GM19324 (cell line): ENCODE measurements around the gene FAM25G.
"Not testable (repeated sequence)": the region's sequence is repeated elsewhere in the genome, so short reads cannot be mapped to it uniquely, and the experiment has no call there.

Experiments used
- ATAC-seq: cut with Tn5 transposase; IDR thresholded peaks from one replicate; pipeline ENCODE4 v1.9.1; 2021; ENCODE audit warnings: mild to moderate bottlenecking, moderate library complexity; ENCODE audit not compliant: unreplicated experiment, low FRiP score

FAM25G gene

DNA sequence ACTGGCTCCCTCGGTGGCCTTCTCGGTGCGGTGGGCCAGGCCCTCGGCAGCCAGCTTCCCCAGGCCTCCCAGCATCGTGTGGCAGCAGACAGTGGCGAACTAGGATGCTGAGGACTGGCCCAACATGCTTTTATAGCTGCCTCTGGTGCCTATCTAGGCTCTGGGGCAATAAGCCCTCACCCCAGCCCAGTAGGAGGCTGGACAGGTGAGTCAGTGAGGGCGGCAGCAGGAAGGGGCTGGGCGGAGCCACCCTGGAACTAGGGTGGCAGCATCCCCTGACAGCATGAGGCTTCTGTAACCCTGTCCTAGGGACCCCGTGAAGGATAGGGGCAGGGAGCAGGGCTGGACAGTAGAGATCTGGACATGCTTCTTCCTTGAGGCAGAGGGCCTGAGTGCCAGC, at the start of gene FAM25G:
Gene FAM25G (minus strand): TSS at position 101 of the 400 bp plus-strand sequence. CDS start 26 bp downstream, at position 75.
- ATAC-seq, result not testable (repeated sequence)

DNA sequence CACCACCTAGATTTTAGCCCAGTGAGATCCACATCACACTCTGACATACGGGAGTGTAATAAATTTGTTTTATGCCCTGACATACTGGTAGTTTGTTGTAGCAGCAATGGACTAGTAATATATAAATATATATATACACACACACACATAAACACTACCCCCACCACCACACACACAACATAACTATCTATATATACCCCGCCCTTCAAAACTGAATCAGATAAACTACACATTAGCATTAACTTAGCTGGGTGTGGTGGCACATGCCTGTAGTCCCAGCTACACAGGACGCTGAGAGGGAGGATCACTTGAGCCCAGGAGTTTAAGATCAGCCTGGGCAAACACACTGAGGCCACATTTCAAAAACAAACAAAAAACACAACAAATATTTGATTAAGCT, 44.9 kb upstream of the FAM25G start:
- ATAC-seq, result not testable (repeated sequence)

DNA sequence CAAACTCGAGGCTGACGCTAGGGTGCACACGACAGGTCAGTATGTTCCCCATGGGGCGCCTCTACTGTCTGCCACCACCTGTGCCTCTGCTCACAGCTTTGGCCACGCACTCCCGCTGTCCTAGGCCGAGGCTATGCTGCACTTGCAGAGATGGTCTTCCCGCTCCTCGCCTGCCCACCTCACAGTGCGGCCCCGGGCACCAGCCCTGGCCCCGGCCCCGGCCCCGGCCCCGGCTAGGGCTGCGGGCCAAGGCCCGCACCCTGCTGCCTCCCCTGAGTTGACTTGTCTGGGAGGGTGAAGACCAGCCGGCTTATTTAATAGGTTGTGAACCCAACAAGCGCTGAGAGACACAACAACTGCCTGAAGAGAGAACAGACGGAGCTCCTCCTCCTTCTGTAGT, 32.0 kb upstream of the FAM25G start, which contains the start of gene AGAP9:
Gene AGAP9 (minus strand): TSS at position 164 of the 400 bp plus-strand sequence. CDS start 112 bp downstream, at position 52.
- ATAC-seq, result not testable (repeated sequence)

DNA sequence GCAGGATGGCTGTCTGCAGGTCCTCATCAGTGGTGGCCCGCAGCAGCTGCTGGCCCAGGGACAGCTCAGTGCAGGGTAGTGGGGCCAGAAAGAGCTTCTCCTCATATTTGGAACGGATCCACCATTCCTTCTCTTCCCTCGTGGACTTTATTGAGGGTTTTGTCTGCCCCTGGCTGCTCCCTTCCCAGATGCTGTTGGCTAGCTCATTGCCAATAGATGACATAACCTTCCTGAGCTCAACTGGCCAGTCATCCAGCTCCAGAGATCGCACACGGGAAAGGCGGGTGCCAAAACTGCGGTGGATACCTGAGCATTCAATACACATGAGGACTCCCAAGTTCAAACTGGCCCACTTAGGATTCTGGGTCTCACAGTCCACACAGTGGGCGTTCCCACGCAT, 10.8 kb upstream of the FAM25G start:
- ATAC-seq, result not testable (repeated sequence)

DNA sequence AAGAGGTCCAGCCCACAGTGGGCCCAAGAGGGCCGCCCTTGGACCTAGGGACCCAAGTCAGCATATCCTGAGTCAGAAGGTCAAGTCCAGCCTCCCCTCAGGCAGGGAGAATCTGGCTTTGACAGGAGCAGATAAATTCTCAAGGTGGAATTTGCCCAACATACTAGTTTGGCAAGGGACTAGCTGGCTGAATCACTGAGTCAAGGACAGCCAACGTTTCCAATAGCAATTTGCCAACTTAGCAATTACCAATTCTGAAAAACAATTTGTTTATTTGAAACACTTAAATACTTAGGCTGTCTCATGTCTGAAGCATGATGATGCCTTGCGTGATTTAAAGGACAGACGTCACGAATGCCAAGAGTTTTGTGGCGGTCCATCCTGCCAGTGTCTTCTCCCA, 2.7 kb upstream of the FAM25G start:
- ATAC-seq, result not testable (repeated sequence)

DNA sequence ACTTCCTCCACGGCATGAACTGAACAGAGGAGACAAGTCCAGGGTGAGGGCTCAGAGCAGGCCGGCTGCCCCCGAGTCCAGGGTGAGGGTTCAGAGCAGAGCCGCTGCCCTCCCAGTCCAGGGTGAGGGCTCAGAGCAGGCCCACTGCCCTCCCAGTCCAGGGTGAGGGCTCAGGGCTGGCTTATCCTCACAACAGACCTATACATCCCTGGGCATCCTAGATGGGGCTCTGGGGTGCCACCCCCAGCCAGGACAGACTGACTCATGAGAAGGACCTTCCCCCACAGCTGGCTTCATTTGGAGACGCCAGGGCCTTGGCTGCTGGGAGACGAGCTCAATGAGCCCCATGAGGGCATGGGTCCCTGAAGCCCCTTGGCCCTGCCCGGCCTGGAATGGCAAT, 1.9 kb downstream of the FAM25G start:
- not testable (repeated sequence) for ATAC-seq

DNA sequence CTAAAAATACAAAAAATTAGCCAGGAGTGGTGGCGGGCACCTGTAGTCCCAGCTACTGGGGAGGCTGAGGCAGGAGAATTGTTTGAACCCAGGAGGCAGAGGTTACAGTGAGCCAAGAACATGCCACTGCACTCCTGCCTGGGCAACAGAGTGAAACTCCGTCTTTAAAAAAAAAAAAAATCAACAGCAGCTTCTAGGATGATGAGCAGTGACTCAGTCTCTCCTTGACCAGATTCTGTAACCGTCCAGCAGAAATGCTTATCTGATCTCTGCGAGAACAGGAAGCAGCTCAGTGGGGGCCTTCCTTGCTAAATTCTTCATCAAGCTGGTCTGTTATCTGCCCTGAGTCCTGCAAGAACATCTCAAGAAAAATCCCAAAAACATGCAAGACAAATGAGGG, 5.6 kb downstream of the FAM25G start:
- ATAC-seq, result not testable (repeated sequence)

DNA sequence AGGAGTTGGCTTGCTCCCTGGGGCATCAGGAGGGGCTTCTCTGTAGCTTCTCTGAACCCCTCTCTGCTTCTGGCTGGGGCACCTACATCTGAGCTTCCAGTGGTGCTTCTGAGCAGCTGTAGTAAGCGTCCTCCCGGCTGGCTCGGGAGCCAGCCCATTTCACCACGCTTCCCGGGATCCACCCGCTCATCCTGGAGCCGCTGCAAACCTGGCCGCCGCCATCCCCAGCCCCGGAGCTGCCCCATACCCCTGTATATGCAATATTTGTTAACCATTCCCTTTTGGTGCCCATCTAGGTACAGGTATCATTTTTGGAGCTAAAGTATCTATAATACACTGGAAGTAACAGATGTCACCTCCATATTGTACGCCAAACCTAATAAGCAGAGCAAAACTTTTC, 6.7 kb downstream of the FAM25G start:
- not testable (repeated sequence) for ATAC-seq

DNA sequence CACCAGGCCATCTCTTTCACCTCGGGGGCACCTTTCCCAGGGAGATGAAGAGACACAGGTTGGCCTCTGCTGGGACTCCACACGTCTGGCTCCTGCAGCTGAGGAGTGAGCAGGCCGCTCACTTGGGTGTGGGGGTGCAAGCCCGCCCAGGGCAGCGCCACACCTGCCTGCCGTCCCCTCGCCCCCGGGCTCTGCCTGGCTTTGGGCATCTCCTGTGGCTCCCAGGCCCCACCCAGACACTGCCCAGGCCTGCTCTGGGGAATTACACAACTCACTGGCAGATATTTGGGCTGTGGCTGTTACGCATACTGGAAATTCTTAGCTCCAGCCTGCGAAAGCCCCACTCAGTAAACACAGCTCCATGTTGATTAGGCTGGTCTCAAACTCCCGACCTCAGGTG, 7.6 kb downstream of the FAM25G start, which contains the start of gene ANXA8:
Gene ANXA8 (minus strand): TSS at position 193 of the 400 bp plus-strand sequence. CDS start 182 bp downstream, at position 11.
- ATAC-seq, result not testable (repeated sequence)

DNA sequence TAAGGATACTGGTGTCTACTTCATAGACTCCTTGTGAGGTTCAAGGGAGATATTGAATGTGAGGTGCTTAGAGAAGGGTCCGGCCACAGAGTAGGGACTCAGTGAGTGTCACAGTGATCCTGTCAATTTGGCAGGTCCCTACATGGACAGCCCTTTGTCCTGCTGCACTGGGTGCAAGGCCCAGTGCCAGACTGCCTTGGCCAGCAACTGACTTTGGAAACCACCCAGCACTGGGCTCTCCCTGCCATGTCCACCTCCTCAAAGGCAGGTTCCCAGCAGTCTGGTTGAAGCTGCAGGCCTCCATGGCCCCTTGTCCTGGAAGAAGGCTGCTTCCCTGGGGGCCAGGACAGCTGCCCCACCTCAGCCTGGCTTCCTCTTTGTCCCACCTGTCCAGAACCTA, 9.1 kb downstream of the FAM25G start:
- ATAC-seq, result not testable (repeated sequence)

DNA sequence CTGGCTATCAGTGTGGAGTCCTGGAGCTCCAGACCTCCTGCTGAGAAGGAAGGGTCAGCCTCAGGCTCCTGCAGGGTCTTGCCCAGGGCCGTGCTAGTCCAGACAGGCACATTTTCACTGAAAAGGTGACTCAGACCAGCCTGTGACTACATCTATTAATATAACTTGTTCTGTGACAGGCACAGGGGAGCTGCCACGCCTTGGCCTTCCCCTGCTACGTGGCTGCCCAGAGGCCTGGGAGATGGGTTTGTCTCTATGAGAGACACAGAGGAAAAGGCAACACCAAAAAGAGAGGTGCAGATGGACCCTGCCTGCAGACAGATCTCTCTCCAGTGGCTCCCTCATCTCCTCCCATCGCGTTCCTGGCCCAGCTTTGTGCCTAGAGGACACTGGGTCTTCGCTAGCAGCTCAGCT, 9.7 kb downstream of the FAM25G start:
- ATAC-seq, result not testable (repeated sequence)

DNA sequence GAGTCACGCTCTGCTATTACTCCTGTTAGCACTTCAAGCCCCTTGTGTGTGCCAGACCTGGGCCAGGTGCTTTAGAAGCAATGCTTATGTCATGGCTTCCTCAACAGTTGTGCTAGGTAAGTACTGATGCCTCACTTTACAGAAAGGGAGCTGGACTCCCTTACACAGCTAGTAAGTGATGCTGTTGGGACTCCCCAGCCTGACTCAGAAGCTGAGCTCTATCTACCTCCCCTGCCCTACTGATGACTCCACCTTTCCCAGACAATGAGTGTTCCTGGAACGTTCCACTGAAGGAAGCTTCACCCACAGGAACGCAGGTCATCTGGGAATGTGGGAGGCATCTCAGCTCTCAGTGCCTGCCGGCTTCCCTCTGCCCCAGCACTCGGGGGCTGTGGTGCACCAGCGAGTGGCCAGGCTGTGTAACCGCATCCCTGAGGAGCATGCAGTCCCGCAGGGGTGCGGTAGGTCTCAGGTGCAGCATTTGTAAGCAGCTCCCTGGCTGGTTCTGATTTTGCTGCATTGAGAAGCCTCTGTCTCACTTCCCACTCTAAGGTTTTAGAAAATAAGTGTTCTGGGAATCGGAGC, 10.2 kb downstream of the FAM25G start:
- not testable (repeated sequence) for ATAC-seq

DNA sequence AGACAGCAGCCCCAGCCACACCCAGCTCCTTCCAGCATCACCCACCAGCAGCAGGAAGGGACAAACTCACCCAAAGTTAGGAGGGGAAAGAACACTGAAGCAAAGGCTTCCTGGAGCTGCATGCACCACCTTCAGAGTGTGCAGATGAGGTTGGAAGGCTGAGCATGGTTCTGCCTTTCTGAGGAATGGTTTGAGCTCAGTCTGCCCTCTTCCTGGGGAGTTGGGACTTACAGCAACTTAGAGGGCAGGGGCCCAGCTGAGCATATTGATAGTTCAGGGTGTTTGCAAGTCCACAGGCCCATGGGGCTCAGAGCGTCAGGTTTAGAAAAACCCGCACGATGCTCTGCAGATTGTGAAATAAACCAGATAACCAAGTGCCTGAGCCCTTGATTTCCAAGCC, 11.4 kb downstream of the FAM25G start:
- ATAC-seq, result not testable (repeated sequence)

DNA sequence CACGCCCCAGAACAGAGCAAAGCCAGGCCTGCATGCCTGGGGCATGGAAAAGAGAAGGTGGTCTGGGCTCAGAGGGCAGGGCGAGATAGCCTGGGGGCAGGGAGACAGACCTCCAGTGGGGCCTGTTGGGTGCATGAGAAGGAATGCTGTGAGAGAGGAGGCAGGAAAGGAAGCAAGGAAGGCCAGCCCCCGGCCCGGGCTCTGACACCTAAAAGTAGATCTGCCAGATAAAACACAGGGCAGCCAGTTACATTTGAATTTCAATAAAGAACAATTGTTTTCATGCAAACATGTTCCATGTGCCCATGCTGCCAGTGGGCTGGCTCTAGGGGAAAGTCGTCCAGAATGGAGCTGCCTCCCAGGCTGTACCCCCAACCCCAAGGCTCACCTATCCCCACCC, 13.4 kb downstream of the FAM25G start:
- ATAC-seq, result not testable (repeated sequence)

DNA sequence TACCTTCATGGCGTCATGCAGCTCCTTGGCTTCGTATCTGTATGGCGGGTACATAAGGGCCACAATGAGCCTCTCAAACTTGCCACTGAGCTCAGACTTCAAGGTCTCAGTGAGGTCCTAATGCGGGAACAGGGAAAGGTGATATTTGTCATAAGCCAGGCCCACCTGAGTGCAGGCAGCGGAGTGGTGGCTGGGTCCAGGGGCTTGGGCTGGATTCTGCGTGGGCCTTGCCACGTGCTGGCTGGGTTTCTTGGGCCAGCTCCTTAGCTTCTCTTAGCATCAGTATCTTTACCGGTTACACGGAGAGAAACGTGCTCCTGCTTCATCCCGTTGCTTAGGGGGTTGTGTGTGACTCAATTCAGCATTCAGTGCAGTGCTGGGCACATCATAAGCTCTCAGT, 14.4 kb downstream of the FAM25G start:
- ATAC-seq, result not testable (repeated sequence)

DNA sequence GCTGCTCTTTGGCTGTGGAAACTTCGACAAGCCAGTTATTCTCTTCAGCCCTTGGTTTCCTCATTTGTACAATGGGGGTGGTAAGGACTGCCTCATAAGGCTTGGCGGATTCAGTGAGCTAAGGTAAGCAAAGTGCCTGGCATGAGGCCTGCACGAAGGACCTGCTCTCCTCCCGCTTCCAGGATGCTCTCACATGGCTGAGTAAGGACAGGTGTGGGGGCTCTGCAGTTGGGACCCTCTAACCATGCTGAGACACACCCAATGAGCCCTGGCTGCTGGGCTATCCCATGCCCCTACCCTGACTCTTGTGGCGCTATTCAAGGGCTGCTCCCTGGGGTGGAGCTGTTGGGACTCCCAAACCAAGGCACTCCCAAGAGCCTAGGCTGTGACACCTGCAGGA, 16.4 kb downstream of the FAM25G start:
- not testable (repeated sequence) for ATAC-seq

DNA sequence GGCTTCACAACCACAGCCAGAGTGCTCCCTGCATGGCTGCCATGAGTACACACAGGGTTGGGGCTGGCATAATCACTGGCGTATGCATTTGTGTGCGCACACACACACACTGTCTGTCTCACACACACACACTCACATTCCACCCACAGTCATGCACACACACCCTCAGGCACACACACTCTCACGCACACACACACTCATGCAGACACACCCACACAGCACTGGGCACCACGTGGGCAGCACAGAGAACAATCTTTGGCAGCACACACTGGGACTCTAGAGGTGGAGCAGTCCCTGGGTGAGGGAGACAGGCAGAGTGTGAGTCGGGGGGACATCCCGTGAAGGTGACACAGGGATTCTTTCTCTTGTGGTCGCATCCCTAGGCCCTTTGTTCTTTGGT, 18.0 kb downstream of the FAM25G start:
- ATAC-seq, result not testable (repeated sequence)

DNA sequence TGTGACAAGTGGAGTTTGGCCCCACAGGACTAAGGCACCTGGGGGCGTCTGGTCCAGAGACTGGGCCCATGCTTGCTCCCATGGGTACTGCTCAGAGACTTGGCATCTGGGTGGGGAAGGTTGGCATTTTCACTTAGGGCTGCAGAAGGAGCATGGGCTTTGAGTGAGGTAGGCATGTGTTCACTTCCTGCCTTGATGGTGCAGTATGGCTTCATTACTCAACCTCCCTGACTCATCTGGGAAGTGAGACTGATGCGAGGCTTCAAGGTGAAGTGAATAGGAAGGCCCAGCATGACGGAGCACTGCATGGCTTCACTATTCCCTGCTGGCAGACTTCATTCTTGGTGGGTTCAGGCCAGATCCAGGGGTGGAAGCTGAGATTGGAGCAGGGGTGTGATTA, 18.9 kb downstream of the FAM25G start:
- ATAC-seq, result not testable (repeated sequence)

DNA sequence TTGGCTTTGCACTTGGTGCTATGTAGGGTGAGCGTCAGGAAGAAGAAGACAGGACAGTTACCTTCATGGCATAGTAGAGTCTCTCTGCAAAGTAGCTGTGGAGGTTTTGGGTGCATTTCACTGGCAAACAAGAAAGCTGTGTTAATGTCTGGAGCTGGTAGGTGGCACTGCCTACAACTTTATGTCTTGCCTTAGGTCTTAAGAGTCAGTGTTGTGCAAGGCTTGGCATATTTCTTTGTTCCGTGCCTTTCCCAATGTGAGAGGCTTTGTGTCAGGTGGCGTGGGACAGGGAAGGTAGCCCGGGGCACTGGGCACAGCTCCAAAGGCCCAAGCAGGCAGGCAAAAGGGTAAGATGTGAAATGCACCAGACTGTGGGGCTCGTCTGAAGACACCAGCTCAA, 19.4 kb downstream of the FAM25G start:
- not testable (repeated sequence) for ATAC-seq

DNA sequence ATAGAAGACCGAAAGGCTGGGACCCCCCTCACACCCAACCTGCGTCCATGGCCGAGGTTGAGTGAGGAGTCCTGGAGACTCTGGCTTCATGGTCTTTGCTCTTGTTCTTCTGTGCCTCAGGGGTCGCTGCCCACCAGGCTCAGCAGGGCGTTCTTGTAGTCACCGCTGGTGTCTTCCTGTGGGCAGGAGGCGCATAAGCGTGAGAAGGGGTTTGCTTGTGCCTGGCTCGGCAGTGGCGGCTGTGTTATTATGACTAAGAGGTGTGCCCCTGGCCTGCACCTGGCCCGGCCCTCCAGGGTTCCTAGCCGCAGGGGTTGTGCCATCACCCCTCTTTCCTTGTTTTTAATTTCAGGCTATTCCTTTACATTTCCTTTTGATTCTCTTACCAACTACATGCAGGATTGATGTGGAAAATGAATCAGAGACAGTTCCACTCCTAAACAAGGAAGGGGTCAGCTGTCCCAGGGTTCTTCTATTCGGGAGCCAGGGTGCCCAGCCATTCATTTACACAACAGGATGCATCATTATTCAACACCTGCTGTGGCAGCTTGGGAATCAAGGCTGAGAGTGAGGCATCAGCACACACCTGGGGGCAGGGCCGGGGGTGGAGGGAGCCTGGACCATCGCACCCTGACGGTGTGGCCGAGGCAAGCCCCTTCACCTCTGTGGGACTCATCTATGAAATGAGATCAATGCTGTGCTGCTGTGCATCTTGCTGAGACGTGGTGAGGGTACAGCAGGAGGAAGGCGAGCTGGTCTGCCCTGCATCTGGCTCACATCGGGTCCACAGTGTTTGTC, 22.6 kb downstream of the FAM25G start:
- ATAC-seq, result not testable (repeated sequence)

DNA sequence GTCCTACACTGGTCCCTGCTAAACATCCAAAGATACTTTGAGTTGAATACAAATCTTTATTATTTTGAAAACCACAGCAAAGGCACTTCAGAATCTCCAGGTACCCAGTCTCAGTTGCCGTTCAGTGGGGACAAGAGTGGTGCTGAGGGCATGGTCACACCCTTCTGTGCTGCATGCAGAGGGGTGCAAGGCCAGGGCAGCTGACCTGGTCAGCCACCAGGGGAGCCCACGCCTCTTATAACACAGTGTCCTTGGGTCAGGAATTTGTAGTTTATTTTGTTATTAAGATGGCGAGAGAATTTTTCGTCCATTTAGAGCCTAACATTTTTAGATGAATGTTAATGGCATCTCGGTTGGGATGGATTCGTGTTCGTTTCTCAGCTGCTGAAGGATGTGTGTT, 23.5 kb downstream of the FAM25G start:
- ATAC-seq, result not testable (repeated sequence)
